Measurements from ENCODE around the gene DPP10.

The DPP10 gene

DNA sequence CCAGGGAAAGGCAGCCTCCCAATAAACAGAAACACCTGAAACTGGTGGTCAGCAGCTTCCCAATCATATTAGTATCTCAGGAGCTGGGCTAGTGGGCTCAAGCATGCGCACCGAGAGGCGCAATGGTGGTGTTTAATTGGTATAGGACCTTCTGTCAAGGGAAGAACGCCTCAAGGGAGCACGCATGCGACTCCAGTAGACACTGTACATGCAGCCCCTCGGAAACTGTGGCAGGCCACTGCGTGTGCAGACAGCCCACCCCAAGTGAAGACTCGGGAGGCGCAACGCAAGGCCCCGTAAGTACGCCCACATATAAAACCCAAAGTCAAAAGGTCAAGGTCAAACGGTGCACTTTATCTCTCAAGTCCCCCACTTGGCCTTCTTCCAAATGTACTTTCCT is 1405.8 kb downstream of the DPP10 start:
- DNase-seq (ENCODE audit: low read depth): no peak
- TF ChIP-seq, protein P1, sequence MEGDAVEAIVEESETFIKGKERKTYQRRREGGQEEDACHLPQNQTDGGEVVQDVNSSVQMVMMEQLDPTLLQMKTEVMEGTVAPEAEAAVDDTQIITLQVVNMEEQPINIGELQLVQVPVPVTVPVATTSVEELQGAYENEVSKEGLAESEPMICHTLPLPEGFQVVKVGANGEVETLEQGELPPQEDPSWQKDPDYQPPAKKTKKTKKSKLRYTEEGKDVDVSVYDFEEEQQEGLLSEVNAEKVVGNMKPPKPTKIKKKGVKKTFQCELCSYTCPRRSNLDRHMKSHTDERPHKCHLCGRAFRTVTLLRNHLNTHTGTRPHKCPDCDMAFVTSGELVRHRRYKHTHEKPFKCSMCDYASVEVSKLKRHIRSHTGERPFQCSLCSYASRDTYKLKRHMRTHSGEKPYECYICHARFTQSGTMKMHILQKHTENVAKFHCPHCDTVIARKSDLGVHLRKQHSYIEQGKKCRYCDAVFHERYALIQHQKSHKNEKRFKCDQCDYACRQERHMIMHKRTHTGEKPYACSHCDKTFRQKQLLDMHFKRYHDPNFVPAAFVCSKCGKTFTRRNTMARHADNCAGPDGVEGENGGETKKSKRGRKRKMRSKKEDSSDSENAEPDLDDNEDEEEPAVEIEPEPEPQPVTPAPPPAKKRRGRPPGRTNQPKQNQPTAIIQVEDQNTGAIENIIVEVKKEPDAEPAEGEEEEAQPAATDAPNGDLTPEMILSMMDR (conservative IDR thresholded peaks at IDR 0.05; ENCODE audit: low read depth, low read length): no peak
- H3K4me3 ChIP-seq (ENCODE audit: low read length): no peak overlapping the region

DNA sequence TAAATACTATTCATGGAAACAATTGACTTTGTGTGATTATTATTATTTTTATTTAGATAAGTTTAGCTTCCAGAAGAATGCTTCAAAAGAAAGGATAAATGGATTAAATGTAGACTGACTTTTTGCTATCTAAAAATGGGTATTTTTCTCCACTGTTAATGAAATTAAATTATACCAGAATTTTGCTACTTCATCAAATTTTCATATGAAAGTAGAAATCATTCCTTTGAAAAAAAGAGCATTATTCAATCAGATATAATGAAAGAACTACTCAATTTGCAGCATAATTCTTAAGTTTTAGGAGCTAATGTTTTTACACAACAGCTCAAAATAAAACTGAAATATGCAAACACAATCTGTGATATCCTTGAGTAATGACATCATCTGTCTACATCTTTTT is 1424.6 kb downstream of the DPP10 start:
- H3K4me3 ChIP-seq (ENCODE audit: low read length): no peak overlapping the region
- TF ChIP-seq, protein P1 (conservative IDR thresholded peaks at IDR 0.05; ENCODE audit: low read depth, low read length): no peak
- no peak for DNase-seq (ENCODE audit: low read depth)

DNA sequence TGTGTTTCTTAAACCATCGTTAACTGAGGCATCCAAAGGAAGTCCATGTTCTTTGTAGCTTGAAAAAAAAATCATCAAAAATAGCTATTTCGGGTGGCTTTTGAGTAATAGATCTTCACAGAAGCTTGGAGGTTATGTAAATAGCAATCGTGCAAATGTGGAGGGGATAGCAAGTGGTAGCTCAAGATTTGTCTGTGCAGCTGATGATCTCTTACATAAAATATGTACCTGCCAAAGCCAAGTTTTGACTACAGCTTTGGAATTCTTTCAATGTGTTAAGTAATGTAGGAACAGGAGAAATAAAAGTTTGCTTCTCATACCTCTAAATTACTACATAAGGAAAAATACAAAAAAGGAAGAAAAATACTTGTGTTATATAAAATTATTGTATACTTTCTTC is 1432.0 kb downstream of the DPP10 start:
- TF ChIP-seq, protein P1 (conservative IDR thresholded peaks at IDR 0.05; ENCODE audit: low read depth, low read length): no peak
- H3K4me3 ChIP-seq (ENCODE audit: low read length): no peak overlapping the region
- no peak for DNase-seq (ENCODE audit: low read depth)

DNA sequence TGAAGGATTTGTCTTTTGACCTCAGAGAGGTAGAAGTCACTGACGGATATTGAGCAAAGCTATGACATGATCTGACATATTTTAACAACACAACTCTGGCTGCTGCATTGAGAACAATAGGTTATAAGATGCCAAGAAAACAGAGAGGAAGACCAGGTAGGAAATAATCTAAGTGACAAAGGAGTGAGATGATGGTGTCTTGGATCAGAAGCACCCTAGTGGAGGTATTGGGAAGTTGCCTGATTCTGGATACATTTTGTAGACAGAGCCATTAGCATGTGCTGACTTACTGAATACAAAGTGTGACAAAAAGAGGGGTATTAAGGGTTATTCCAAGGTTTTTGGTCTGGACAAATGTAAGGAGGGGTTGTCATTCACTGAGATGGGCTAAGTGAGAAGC is 1438.1 kb downstream of the DPP10 start:
- no peak for DNase-seq (ENCODE audit: low read depth)
- TF ChIP-seq, protein P1 (conservative IDR thresholded peaks at IDR 0.05; ENCODE audit: low read depth, low read length): peak; percentile 20
- no peak overlapping the region for H3K4me3 ChIP-seq (ENCODE audit: low read length)

DNA sequence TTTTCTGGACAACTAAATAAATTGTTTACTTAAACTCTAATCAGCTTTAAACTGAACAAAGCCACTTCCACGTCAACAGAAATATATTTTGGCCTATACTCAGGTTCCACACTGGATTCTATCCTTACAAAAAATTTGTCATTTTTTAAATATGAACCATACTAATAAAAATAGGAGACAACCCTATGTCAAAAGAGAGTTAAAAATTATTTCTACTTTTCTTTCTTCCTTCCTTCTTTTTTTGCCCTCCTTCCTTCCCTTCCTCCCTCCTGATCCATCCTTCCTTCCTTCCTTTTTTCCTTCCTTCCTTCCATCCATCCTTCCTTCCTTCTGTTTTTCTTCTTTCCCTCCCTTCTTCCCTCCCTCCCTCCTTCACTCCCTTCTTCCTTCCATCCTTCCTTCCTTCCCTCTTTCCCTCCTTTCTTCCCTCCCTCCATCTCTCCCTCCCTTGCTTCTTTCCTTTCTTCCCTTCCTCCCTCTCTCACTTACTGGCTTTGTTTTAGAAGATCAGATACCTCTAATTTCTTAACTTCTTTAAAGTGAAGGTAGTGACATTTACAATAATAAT is 1444.9 kb downstream of the DPP10 start:
- DNase-seq (ENCODE audit: low read depth): no peak
- H3K4me3 ChIP-seq (ENCODE audit: low read length): no peak overlapping the region
- TF ChIP-seq, protein P1 (conservative IDR thresholded peaks at IDR 0.05; ENCODE audit: low read depth, low read length): no peak

Measured in retinal pigment epithelial cell (primary cell).